GM21619 (cell line): ENCODE measurements around the gene PRR12.

Experiments
- ATAC-seq: cut with Tn5 transposase; IDR thresholded peaks from one replicate; pipeline ENCODE4 v1.9.1; 2021; ENCODE audit not compliant: unreplicated experiment

PRR12 gene

GRCh38 chr19:49590971-49591730 is at the start of gene PRR12:
PRR12 (plus strand) TSS chr19:49591182; CDS start chr19:49591655, 473 bp downstream.
- no peak for ATAC-seq

- no peak for ATAC-seq
Observed at GRCh38 chr19:49541914-49542313, 49.1 kb upstream of the PRR12 start.

GRCh38 chr19:49542446-49542845 is 48.5 kb upstream of the PRR12 start:
- ATAC-seq = no peak

GRCh38 chr19:49543032-49543431 is 48.0 kb upstream of the PRR12 start:
- ATAC-seq = no peak

- no peak for ATAC-seq
Observed at GRCh38 chr19:49544154-49544553, 46.8 kb upstream of the PRR12 start.

- no peak for ATAC-seq
Observed at GRCh38 chr19:49546825-49547565, 44.0 kb upstream of the PRR12 start.

GRCh38 chr19:49549045-49549444 is 41.9 kb upstream of the PRR12 start:
- ATAC-seq = no peak

- no peak for ATAC-seq
Observed at GRCh38 chr19:49551531-49551930, 39.5 kb upstream of the PRR12 start.

GRCh38 chr19:49552749-49553148 is 38.2 kb upstream of the PRR12 start:
- ATAC-seq = no peak

GRCh38 chr19:49553451-49554271 is 37.3 kb upstream of the PRR12 start:
- no peak for ATAC-seq

- ATAC-seq = no peak
Observed at GRCh38 chr19:49554701-49555181, 36.2 kb upstream of the PRR12 start.

- ATAC-seq = no peak
Observed at GRCh38 chr19:49555600-49556411, 35.2 kb upstream of the PRR12 start.

- ATAC-seq = no peak
Observed at GRCh38 chr19:49556412-49557398, 34.3 kb upstream of the PRR12 start.

GRCh38 chr19:49557641-49558325 is 33.2 kb upstream of the PRR12 start:
- ATAC-seq = no peak

- no peak for ATAC-seq
Observed at GRCh38 chr19:49558591-49558990, 32.4 kb upstream of the PRR12 start.

- ATAC-seq = no peak
Observed at GRCh38 chr19:49559443-49559842, 31.5 kb upstream of the PRR12 start.

GRCh38 chr19:49559928-49560327 is 31.1 kb upstream of the PRR12 start:
- ATAC-seq = no peak

GRCh38 chr19:49560358-49560900 is 30.6 kb upstream of the PRR12 start:
- ATAC-seq = no peak
